GM21529 (cell line): ENCODE results near the gene KLHL36.
"Not testable (repeated sequence)": the region's sequence is repeated elsewhere in the genome, so short reads cannot be mapped to it uniquely, and the experiment has no call there.

Experiments used
- ATAC-seq: cut with Tn5 transposase; IDR thresholded peaks from one replicate; pipeline ENCODE4 v1.9.1; 2021; ENCODE audit not compliant: unreplicated experiment

The KLHL36 gene

DNA sequence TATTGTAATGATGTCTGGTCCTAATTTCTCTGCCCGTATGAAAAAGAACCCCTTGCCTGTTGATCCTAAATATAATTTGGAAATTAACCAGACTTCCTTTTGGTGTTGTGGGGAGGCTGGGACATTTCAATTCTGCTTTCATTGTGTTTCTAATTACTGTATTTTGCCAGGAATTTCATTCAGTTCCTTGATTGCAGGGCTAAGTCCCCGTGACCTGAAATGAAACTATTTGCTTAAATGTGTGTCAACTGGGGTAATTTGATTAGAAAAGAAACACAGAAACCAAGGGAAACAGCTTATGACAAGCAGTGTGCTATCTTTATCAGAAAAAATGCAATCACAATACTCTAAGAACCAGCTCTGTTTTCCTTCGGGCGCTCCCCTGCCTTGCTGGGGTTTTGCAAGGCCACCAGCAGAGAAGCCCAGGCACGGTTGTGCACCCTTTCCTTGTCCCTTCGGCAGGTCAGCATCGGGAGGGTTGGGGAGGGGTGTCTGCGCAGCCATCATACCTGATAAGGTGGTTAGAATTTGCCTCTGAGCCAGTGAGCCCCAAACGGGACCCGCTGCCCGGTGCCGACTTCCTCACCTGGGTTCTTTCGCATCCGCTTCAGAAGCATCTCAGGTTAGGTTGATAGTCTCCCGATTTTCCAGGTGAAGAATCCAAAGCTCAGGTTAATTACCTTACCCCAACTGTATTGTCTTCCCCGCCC is 19.4 kb downstream of the KLHL36 start:
- no peak for ATAC-seq

DNA sequence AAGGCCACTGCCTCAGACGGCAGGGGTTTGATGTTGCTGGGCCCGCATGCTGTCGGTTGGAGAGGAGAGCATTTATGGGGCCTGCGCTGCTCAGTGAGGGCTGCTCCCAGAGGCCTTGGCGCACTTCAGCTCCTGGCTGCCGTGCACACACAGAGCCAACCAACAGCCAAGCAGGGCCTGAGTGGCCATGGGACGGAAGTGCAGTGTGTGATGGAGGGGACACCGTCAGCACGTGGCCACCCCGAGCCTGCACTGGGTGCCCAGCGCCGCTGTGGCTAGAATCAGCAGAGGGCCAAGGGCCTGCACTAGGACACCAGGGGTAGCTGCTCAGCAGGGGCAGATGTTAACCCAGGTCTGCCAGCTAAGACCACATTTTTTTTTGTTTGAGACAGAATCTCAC is 21.8 kb downstream of the KLHL36 start:
- no peak for ATAC-seq

DNA sequence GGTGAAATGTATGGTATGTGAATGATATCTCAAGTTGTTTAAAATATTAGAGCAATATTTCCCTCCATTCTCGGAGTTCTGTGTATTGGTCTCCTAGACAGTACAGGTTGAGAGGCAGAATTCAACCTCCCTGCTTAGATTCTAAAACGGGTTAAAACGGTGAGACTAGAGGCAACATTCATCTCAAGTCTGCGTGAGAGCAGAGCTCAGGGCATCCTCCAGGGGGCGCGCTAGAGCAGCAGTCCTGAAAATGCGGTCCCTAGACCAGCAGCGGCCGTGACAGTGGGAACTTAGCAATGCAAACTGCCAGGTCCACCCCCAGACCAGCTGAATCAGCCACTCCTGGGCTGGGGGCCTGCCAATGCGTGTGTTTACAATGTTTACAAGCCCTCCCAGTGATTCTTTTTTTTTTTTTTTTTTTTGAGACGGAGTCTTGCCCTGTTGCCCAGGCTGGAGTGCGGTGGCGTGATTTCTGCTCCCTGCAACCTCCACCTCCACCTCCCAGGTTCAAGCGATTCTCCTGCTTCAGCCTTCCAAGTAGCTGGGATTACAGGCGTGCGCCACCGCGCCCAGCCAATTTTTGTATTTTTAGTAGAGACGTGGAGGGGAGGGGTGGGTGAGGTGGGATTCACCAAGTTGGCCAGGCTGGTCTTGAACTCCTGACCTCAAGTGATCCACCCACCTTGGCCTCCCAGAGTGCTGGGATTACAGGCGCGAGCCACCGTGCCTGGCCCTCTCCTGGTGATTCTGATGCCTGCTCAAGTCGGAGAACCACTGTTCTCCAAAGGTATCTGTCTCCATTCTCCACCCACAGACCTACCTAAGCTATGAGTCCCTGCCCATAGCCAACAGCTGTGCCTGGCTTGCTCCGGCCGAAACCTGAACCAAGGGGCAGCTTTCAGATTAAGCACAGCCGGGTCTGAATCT is 24.2 kb downstream of the KLHL36 start:
- ATAC-seq: peak; percentile 64

DNA sequence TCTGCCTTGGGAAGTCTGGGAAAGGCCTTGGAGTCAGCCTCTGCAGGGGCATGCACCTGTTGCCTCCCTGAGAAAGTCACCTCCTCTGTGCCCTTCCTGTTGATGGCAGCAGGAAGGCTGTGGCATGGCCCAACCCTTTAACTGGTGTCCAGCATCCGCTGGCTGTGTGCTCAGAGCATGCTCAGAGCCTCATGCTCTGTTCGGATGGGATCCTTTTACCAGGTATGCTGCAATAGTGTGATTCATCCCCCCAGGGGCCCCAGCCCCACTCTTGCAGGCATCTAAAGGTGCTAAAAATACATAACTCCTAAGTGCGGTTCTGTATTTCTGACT is 24.9 kb downstream of the KLHL36 start:
- no peak for ATAC-seq

DNA sequence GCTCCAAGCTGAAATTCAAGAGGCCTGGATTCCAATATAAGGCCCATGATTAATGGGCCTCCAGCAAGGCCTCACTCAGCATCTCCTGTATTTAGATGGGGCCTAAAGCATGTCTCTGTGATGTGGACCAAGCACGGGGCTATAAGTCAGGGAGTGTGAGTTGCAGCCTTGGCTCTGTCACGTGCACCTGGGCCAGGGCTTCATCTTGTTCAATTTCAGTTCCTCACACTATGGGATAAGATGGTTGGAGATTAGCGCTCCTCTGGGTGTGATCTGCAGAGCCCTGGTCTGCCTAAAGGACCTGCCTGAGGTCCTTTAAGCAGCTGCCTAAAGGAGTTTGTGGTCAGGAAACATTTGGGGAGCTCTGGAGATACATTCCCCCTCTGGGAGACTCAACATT is 25.2 kb downstream of the KLHL36 start:
- ATAC-seq: no peak

DNA sequence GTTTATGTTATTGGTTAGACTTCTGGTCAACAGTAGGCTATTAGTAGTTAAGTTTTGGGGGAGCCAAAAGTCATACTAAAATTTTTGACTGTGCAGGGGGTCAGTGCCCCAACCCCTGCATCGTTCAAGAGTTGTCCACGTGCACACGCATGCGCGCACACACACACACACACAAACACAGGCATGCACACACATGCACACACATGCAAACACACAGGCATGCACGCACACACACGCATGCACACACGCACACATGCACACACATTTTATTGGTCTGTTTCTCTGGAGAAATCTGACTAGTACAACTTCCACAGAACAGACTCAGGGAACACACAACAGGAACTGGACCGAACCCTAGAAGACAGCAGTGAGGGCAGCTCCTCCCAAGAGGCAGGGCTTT is 27.1 kb downstream of the KLHL36 start:
- ATAC-seq: no peak

DNA sequence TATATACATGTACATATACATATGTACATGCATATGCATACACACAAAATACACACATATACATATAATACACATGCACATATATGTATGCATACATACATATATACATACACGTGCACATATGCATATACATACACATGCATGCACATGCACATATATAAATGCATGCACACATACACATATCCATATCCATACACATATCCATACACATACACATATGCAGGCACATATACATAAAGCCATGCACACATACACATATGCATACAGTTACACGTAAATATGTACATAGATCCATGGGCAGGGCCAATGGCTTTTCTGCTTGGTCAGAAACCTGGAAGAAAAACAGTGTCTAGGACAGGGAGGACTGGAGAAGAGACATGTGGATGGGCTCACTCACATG is 27.6 kb downstream of the KLHL36 start:
- no peak for ATAC-seq

DNA sequence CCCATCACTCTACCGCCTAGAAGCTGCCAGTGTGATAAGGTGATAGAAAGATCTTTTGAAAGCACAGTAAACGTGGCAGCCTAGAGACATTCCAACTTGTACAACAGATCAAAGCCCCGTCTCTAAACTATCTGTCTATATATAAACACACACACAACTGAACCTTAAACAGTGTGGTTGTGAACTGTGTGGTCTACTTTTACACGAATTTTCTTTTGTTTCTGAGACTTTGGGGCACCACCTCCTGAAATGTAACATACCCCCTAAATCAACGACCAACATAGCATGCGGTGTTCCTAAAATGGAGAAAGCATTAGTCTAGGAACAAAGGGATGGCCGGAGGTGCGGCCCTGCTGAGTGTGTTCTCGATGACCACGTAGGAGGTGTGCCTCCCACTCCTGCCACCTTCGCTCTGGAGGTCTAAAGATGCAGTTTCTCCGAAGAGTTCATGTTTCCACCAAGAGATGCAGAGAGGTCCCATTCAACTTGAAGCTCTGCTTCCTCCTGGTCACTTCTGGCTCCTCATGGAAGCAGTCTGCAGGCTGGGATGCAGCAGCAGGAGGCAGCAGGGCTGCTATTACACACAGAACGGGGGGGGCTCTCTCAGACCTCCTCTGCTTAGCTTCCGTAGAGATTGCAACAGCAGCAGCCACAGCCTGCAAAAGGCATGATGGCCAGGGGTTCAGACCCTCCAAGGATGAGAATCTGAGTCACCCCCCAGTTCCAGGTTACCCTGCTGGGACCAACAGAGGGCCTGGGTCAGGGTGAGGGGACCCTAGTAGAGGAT is 28.9 kb downstream of the KLHL36 start:
- ATAC-seq: no peak

DNA sequence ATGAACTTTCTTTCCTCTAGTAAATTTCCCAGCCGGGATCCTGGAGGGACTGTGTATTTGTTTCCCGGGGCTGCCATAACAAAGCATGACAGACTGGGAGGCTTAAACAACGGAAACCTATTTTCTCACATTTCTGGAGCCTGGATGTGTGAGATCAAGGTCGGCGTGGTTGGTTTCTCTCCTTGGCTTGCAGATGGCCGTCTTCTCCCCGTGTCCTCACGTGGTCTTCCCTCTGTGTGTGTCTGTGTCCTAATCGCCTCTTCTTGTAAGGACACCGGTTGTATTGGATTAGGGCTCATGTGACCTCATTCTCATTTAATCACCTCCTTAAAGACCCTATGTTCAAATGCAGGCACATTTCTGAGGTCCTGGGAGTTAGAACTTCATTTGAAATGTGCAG is 29.5 kb downstream of the KLHL36 start:
- ATAC-seq: no peak

DNA sequence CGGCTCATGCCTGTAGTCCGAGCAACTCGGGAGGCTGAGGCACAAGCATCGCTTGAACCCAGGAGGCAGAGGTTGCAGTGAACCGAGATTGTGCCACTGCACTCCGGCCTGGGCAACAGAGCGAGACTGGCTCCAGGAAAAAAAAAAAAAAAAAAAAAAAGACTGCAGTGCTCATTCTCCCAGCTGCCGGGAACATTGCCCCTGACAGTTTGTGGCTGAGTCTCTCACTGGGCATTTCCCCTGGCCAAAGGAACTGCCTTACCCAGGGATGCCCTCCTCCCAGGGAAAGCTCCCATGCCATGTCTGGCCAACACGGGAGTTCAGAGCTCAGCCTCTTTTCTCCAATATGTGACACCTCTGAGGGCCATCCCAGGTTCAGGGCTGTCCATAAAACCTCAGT is 30.2 kb downstream of the KLHL36 start:
- no peak for ATAC-seq

DNA sequence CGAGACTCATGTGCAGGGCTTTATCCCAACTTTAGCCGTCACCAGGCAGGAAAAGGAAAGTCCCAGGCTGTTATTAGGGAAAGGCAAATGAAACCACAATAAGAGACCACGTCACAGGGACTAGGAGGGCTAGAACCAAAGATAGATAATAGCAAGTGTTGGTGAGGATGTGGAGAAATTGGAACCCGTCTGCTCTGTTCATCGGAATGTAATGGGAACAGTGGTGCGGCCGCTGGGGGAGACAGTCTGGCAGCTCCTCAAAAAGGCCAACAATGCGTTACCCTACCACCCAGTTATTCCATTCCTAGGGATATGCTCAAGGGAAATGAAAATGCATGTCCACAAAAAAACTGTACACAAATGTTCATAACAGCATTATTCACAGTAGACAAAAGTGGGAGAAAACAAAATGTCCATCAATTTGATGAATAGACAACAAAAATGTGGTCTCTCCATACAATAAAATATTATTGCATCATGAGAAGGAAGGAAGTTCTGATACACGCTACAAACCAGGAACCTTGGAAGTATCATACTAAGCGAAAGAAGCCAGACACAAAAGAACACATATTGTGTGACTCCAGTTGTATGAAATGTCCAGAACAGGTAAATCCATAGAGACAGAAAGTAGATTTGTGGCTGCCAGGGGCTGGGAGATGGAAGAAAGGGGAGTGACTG is 32.0 kb downstream of the KLHL36 start:
- no peak for ATAC-seq

DNA sequence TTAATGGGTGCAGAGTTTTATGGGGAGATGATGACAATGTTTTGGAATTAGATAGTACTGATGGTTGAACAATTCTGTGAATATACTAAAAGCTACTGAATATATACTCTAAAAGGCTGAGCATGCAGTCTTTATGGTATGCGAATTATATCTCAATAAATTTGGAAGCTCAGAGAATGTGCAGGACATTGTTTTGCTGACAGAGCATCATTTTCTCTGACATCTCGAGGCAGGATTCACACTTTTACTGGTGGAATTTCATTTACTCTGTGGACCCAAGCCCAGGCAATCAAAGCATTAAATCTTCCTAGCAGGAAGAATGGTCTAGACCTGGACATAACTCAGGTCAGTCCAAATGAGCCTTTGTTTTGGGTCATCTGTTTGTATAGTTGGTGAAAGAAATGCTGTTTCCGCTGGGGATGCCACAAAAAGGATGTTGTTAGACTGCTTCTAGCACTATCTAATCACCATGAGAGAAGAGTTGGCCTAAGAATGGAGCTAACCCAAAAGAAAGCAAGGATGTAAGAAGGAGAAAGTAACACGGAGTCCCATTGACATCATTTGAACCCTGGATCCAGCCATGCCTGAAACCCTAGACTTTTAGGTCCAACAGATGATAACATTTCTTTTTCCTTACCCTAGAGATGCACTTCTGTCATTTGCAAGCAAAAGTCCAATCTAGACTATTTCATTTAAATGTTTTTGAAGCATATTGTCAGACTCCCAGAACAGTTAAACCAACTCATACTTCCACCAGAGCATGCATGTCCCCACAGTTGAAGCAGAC is 32.7 kb downstream of the KLHL36 start:
- no peak for ATAC-seq

DNA sequence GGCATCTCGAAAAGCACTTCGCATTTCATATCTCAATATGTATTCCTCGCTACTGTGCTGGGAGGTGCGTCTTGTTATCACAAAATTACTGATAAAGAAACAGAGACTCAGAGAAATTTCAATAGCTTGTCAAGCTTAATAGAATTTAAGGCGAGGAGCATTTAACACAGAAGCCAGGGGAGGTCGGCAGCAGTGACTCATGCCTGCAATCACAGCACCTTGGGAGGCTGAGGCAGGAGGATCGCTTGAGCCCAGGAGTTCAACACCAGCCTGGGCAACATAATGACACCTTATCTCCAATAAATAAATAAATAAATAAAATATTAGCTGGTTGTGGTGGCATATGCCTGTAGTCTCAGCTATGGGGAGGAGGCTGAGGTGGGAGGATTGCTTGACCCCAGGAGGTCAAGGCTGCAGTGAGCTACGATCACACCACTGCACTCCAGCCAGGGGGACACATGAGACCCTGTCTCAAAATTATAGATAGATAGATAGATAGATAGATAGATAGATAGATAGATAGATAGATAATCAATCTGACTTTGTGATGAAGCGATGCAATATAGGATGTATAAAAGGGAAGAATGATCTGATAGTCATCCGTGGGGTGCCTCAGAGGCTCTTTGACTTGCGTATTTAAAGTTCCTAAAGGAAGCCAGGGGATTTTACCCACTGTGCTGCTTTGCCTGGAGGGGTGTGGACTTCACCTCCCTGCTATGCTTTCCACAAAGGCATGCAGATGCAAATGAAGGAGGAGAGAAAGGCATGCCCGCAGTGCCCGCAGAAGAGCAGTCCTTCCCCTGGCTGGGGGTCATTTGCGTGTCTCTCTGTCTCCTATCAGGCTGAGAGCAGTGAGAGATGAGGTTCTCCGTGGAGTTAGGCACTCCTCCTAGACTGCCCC is 35.6 kb downstream of the KLHL36 start:
- no peak for ATAC-seq

DNA sequence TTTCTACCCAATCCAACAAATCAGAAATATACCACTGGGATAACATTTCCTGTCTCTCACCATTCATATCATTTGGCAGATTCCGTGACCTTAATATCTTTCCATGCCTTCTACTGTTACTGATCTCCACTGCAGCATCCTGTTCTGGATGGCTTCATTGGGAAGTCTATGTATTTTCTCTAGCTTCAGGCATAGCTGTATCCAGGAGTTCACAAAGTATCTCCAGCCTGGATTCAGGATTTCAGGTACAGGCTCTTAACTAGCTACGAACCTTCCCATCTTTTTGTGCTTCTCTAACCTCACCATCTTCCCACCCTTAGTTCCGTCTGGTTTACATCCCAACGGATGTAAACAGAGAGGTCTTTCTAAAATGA is 36.3 kb downstream of the KLHL36 start:
- no peak for ATAC-seq

DNA sequence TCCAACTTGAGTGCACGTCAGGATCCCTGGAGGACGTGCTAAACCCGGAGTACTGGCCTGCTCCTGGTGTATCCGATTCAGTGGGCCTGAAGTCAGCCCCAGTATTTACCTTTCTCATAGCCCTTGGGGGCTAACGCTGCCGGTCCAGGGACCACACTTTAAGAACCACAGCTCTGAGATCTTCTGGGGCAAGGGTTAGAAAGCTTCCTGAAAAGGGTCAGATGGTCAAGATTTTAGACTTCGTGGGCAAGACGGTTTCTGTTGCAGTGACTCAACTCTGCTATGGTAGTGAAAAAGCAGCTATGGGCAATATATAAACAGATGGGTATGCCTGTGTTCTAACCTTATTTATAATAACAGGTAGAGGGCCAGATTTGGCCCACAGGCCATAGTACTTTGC is 36.9 kb downstream of the KLHL36 start:
- no peak for ATAC-seq

DNA sequence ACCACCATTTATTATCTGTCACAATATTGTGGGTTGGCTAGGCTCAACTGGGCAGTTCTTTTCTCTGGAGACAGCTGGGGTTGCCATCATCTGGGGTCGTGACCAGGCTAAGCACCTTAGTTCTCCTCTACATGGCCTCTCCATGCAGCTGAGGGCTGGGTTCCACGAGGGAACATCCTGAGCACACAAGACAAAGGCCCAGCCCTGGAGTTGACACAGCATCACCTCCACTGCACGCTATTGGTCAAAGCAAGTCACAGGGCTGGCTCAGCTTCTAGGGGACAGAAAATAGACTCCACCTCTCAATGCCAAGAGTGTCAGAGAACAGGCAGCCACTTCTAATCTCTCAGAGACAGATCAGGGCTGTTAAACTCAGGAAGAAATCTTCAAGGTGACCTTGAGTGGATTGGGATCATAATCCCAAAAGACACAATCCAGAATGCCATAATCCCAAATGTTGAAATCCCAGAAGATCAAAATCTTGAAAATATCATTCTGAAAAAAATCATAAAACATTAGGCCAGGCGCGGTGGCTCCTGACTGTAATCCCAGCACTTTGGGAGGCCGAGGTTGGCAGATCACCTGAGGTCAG is 38.5 kb downstream of the KLHL36 start:
- no peak for ATAC-seq

DNA sequence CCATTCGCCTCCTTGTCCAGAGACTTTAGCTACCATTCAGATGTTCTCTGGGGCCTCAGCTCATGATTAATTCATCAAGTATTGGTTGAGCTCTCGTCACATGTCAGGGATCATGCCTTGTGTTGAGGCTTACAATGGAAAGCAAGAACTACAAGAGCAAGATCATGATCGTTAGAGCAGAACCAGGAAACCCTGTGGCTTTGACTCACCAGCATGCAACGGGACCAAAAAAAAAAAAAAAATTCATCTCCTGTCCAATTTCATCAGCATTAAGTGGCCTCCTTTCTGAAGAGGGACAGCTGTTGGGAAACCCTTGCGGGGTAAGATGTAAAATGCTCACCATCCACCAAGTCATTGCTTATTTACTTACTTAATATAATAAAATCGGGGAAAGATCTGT is 39.4 kb downstream of the KLHL36 start:
- peak; percentile 75 for ATAC-seq

DNA sequence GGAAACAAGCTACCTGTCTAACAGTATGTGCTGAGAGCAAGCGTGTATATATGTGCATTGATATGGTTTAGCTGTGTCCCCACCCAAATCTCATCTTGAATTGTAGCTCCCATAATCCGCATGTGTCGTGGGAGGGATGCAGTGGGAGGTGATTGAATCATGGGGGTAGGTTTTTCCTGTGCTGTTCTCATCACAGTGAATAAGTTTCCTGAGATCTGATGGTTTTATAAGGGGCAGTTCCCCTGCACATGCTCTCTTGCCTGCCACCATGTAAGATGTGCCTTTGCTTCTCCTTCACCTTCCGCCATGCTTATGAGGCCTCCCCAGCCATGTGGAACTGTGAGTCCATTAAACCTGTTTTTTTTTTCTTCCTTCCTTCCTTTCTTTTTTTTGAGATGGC is 39.9 kb downstream of the KLHL36 start:
- not testable (repeated sequence) for ATAC-seq

DNA sequence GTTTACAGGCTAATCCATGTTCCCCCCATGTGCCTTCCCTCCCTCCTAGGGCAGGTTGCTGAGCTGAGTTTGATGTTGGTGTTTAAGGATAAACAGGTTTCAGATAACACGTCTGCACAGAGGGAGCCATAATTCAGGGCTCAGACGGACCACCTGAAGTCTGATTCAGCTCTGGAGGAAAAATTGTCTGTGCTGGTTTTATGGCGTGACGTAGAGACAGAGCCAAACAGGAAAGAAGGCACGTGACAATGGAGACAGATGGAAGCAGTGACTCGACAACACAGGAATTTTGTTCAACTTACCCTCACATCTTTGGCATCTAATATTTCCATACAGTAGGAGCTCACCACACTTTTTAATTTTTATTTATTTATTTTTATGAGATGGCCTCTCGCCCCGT is 40.8 kb downstream of the KLHL36 start:
- no peak for ATAC-seq
